ENCODE measurements around the gene FBXO3.

- TF ChIP-seq CTCF (IDR thresholded peaks at IDR 0.05) (no peak), EZH2 (IDR thresholded peaks at IDR 0.05) (no peak)
These were observed 38.0 kb downstream of the FBXO3 start, which contains the start of gene CD59 for GRCh38 chr11:33736148-33736812.
